Mucosa of gallbladder (tissue), 1 donor: Measurements from ENCODE around the gene PSTPIP1. TPM values are rescaled to one million over a fixed set of nuclear protein-coding genes. Genes with fewer than 3 reads are reported as not detected.

Source experiments
- DNase-seq: peaks from one replicate; pipeline ENCODE4 v3.0.0-alpha.2; 2020; ENCODE audit warnings: low spot score
- total RNA-seq: library from RNA; stranded (reverse); gene quantifications from one replicate; pipeline ENCODE4 v1.2.1, GENCODE V29; 2021
- donor health status: DM: no; HTN: no; CAD: no.

PSTPIP1 gene
- total RNA-seq, 1 donor from 2014 or later, result 16.3 TPM

DNA sequence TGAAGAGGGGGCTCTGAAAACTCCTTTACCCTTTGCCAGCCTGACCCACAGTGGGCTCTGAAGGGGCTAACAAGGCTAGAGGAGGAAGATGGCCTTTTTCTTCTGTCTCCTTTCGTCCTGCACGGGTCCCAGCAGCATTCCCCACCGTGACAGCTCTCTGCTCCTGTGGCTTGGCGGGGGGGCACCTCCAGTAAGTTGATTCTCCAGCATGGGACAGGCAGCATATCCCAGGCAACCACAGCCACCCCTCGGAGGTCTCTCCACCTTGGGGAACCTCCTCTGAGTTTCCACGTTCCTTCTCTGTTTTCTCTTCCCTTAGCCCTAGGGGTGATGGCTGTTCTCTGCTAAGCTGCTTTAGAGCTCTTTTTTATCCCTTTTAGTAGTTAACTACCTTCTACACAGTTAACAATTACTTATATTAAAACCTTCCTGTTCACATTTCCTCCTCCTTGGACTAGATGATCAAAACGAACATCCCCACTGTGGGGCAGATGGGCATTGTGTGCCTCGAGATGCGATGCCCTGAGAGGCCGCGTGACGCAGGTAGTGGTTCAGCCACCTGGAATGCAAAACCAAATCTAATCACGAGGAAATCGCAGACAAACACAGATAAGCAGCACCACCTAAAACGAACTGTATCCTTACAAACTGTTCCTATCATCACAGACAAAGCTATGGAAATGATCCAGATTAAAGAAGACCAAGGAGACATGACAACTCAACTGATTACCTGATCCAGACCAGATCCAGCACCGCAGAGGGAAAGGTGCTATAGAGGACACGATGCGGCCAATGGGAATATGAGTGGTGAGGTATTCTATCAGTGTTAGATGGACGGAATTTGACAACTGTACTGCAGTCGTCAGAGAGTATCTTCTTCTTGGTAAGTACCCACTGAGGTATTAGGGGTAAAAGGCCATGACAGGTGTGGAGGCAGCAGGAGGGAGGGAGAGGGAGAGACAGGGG lies 48.3 kb downstream of the PSTPIP1 start:
- DNase-seq, result no peak

DNA sequence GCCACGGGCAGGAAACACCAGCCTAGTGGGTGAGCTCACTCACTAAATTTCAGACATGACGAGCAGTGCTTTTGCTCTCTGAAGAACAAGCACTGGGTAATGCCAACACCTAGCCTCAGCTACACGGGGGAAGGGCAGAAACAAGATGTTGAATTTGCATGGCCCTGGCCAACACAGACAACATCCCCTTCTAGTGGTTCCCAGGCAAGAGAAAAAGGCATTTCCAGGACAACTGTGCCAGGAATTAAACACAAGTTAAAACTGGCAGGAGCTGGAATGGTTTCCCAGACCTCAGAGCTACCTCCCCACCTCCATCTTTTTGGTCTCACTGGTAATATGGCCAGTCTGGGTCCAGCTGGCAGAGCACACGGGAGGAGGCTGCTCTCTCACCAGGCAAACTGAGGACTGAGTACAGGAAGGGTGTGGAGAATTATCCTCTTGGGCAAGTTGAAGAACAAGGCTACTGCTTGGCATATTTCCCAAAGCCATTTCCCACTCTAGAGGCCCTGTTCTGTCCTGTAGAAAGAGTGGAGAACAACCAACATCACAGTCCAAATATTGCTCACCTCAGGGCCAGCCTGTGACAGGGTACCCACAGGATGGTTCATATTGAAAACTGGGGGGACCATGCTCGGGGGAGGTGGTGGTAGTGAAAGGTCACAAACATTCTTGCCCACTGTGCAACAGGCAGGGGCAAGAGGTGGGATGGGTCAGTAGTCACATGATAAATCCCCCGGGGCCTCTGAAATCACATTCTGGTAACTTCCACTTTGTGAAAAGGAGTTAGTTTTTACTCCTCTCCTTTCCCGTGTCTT lies 49.5 kb downstream of the PSTPIP1 start:
- peak; percentile 10 for DNase-seq

- DNase-seq, result no peak
Measured at GRCh38 chr15:77045985-77046384, 51.1 kb downstream of the PSTPIP1 start.

DNA sequence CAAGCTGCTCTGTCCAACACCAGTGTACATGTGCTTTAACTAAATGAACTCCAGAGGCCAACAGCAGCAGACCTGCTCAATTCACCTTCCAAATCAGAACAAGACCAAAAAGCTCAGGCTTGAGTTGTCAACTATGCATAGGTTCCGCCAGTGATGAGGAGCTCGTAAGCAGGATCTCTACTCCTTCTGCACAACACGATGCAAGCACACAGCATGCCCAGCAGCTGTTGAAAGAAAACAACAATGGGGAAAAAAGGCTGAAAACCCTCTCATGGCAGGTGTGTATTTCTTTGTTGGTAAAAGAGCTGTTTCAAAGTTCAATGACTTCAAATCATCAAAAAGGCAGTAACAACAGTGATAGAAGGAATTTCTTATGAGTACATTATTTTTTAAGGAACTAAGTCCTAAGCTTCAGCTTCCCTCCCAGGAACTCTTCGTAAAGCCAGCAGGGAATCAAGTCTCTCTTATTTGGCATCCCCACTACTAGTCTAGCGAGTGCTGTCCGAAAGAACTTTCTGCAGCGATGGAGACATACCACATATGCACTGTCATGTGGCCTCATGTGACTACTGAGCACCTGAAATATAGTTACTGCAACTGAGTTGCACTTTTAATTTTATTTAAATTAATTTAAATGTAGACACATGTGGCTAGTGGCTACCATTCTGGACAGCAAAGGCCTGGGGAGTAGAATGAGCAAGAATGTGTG lies 51.9 kb downstream of the PSTPIP1 start:
- DNase-seq, result no peak

DNA sequence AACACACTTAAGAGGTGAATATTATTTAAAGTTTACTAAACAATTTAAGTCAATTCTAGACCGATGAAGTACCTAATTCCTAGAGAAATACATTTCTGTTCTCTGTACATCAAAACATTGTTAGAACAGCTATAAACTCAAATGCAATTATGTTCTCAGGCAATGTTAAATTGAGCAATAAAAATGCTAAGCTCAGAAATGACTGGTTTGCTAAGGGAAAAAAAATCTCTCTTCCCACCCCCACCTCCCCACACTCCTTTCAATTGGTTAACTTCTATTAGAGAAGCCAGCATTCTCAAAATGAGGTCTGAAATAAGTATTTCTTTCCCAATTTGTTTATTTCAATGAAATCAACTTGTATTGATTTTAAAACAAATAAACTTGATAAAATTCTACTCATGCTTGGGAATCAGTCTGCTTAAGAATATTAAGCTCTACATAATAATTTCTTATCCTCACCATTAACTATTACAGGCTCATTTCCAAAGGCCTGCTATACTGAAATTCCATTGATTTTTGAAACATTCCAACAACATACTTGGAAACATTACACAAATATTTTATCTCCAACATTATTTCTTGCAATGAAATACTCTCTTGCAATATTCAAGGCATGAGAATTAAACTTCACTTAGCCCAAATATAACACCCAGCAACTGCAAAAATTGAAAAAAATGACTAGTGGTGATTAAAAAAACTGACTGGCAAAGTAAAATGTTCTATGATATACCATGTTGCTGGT lies 53.4 kb downstream of the PSTPIP1 start:
- DNase-seq, result no peak

DNA sequence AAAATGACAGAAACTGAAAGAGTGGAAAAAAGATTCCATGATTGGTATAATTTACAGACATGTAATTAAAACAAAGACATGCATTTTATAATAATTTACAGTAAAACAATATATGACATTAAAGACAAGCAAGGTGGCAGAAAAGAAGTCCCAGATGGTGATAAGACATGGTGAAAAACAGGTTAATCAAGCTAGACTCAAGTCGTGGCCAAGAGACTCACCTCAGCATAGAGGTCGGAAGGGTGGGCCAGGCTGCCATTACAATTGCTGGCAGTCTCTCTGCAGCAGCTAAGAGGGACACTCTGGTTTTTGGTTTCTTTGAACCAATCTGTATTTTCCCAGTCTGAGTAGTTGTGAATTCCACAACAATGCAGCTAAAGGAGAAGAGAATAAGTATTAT lies 57.6 kb downstream of the PSTPIP1 start:
- DNase-seq, result no peak

DNA sequence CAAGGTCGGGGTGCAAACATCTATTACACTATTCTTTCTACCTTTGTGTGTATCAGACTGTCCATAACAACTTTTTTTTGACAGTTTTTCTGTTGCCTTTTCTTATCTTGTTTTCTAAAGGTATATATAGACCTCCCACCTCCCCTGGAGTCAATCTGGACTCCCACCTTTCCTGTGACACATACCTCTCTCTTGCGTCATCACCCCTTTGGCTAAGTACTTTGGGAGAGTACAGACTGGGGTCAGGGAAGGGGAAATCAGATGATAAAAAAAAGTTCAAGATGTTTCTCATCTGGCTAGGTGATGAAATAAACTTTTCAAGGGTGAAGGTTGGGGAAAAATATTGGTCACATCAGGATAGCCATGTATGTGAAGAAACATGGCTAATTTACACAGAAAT lies 58.8 kb downstream of the PSTPIP1 start:
- DNase-seq, result no peak

DNA sequence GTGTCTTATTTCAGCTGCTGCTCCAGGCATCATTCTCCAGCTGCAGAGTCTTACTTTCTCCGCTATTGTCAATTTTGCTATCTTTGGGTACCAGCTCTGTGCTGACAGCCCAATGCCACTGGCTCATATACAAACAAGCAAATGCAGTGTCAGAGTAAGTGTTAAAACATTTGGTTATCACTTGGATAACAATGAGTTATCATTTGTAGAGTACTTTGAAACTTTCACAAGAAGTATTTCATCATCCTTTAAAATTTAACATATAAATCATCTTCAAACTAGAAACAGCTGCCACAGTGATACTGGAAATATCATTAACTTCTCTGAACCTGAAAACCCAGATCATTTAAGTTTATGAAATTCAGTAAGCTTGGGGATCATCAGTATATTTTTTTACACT lies 62.1 kb downstream of the PSTPIP1 start:
- no peak for DNase-seq

DNA sequence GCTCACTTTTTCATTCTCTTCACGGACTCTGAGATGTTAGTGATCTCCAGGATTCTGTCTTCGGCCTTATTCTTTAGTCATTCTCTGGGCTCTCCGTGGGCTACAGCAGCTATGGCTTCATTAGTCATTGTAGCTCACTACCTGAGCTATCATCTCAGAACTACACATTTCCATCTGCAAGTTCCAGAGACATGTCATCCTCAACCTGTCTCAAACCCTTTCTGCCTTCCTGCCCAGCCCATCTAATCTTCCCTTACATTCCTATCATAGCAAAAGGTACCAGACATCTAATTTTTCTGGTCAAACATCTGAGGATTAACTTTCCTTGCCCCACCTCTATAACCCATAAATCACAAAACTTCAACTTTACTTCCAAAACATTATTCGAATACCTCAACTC lies 62.8 kb downstream of the PSTPIP1 start:
- DNase-seq, result no peak

- no peak for DNase-seq
Measured at GRCh38 chr15:77058468-77058867, 63.5 kb downstream of the PSTPIP1 start.

GRCh38 chr15:77059786-77060361 lies 64.9 kb downstream of the PSTPIP1 start:
- no peak for DNase-seq

GRCh38 chr15:77060546-77060945 lies 65.6 kb downstream of the PSTPIP1 start:
- DNase-seq, result no peak

GRCh38 chr15:77063249-77063648 lies 68.3 kb downstream of the PSTPIP1 start:
- DNase-seq, result no peak

GRCh38 chr15:77064063-77064462 lies 69.1 kb downstream of the PSTPIP1 start:
- no peak for DNase-seq

GRCh38 chr15:77064539-77065308 lies 69.8 kb downstream of the PSTPIP1 start:
- DNase-seq, result no peak

GRCh38 chr15:77066971-77067690 lies 72.2 kb downstream of the PSTPIP1 start:
- DNase-seq, result no peak

- DNase-seq, result no peak
Measured at GRCh38 chr15:77067691-77068367, 72.9 kb downstream of the PSTPIP1 start.

GRCh38 chr15:77068633-77069032 lies 73.7 kb downstream of the PSTPIP1 start:
- no peak for DNase-seq
